NCI-H82 treated with DMSO at 0.1 percent for 48 hours (cell line): ENCODE measurements around the gene TP53I11.

Experiments used
- DNase-seq: peaks from one replicate; lab custom pipeline; 2025; ENCODE audit not compliant: unreplicated experiment; lab: John Stamatoyannopoulos, UW

TP53I11 gene

DNA sequence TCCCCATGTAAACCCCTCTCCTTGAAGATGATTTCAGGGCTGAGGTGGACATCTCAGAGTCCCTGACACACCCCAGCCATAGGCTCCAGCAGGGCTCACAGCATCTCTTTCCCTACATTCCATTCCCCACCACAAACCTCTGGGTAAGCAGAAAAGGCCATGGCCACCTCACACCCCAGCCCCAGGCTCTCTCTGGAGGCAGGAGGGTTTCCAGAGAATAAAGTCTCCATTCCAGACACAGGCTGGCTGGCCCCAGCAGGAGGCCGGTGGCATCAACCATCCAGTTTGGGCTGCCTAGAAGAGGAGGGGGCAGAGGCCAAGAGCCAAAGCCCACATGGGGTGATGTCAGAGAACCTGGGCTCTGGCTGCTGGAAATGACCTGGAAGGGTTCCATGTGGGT is 61.4 kb downstream of the TP53I11 start:
- no peak for DNase-seq

DNA sequence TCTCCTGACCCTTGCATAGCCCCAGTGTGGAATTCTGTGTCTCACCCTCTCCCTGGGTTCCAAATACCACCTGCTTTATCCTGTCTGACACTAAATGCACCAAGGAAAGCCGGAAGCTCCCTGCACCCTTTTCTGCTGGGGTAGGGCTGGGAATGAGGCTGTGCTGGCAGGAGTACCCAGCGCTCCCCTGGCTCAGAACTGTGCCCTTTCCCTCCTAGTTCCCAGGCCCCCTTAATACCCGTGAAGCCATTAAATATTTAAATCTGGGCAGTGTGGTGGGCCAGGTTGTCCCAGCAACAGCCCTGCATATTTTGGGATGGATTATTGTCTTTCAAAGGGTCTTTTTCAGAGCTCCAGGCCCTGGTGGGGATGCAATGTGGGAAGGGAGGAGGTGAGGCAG is 63.0 kb downstream of the TP53I11 start:
- DNase-seq, result no peak

DNA sequence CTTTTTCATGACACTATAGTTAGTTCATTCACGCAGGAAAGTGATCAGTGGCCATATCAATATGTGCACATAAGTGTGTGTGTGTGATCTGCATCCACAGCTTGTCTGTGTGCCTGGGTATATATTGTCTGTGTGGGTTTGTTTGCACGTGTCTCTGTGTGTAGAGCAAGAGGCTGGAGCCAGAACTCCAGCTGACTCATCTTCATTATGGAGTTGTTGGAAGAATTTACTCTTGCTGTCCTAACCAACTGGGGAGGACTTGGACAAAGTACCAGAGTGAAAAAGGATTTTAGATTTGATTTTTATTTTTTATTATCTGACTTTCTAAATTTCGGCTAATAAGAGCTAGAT is 63.9 kb downstream of the TP53I11 start:
- DNase-seq, result no peak

DNA sequence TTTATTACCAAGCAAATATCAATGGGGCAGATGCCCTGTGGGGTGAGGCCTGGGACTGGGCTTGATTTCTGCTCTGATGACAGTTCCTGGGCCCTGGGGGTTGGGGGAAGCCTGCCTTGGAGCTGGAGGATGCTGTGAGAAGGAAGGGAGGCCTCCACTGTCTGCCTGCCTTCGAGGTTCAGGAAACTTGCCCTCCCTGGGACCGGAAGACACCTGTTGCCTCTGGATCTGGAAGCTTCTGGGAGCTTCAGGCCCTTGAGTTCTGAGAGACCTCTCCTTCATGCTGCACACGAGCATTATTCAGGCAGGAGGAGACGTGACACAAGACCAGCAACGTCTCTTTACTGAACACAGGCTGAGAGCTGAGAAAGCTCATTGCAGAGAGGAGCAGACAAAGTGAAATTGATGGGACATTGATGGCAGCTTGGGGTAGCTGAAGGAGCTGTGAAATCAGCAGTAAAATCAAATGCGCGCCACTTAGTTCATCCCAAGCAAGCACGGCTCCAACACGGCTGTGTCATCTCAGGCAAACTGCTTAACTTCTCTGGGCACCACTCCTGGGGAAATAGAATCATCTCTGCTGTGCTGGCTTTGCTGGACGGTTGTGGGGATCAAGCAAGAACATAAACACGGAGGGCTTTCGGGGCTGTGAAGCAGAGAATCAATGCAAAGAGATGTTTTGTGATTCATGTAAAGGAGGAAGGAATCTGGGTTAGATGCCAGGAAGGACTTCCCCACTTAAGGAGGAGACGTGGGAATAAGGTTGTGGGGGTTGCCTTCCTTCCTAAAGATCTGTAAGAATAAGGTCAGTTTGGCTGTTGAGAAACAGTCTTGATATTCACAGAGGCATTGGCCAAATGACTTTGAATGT is 64.5 kb downstream of the TP53I11 start:
- no peak for DNase-seq

DNA sequence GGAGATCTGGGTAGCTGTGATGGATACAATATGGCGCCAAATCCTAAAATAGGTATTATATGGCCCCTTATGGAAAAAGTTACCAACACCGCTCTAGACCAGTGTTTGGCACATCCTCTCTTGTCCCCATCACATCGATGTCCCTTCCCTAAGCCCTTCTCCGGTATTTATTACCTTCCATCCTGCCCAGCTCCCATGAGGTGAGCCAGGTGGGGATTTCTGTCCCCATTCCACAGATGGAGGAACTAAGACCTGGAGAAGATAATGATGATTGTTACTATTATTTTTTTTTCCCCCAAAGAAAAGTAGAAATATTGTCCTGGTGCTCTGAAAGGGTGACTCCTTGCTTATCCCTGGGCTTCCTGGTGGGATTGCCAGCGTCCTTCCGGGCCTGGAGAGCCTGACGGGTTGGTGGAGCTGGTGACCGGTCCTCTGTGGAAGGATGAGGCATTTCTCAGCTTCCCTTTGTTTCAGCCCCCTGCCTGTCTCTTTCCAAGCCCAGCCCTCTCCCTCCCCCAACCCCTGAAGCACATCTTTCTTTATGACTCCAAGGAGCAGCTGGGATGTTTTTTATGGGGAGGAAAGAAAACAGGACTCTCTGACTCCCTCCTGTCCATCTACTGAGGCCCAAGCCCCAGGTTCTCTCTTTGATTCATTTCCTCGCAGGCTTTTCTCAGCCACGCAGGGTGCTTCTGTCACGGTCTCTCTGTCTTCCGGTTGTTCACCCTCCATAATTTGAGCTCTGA is 65.4 kb downstream of the TP53I11 start:
- DNase-seq, result no peak

DNA sequence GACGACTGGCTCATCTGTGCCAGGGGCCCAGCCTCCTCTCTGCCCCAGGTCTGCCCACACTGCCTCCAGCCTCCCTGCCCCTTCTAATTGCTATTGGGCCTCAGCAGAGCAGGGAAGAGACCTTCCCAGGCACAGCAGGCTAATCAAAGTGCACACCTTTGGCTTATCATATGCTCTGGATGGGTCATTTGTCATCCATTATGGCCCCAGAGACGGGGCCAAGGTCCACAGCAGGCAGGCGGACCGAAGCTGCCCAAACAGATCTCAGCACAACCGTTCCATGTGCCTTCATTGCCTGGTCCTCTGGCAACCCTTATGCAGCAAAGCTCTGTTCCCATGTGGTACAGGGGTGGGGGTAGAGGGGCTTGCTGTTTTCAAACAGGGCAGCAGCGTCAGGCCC is 66.6 kb downstream of the TP53I11 start:
- no peak for DNase-seq

DNA sequence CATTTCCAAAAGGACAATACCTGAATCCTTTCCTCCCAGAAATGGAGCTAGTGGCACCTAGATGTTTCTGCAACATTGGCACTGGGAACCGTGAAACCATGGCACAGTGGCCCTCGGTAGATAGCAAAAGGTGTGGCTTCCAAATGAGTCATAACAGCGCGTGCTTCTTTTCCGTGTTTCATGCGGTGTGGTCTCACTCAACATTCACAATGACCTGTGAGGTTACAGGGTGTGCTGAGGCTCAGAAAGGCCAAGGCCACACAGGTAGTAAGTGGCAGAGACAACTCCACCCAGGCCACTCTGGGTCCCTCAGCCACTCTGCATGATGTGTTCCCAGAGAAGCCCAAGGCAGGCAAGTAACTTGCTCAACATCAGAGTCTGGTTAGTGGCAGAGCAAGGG is 67.4 kb downstream of the TP53I11 start:
- no peak for DNase-seq
